Loucy (cell line): ENCODE data around the gene C11orf52.

Source experiments
- H2AFZ ChIP-seq: fragments of 200-600 bp; sonication (generic); 2 replicates; pipeline ENCODE4 v1.6.0; 2016; ENCODE audit warnings: antibody characterized with exemption, mild to moderate bottlenecking, low read length, moderate library complexity
- H3F3A ChIP-seq: fragments of 200-600 bp; 2 replicates; pipeline ENCODE4 v1.6.0; 2016; ENCODE audit warnings: antibody characterized with exemption, low read depth, mild to moderate bottlenecking
- H3K27me3 ChIP-seq: fragments of 200-600 bp; sonication (generic); 2 replicates; pipeline ENCODE4 v1.6.1; 2014; ENCODE audit warnings: low read length, mild to moderate bottlenecking; ENCODE audit not compliant: insufficient read depth, poor library complexity, severe bottlenecking
- H3K36me3 ChIP-seq: fragments of 200-600 bp; sonication (generic); 2 replicates; pipeline ENCODE4 v1.6.1; 2016; ENCODE audit warnings: low read length; ENCODE audit not compliant: insufficient read depth
- H3K4me1 ChIP-seq: fragments of 200-600 bp; sonication (generic); 2 replicates; pipeline ENCODE4 v1.5.1; 2014; ENCODE audit warnings: low read length, mild to moderate bottlenecking; ENCODE audit not compliant: insufficient read depth, poor library complexity, severe bottlenecking
- H3K4me2 ChIP-seq: fragments of 200-600 bp; sonication (generic); 2 replicates; pipeline ENCODE4 v1.6.0; 2014; ENCODE audit warnings: antibody characterized with exemption, low read length, low read depth, mild to moderate bottlenecking; ENCODE audit not compliant: poor library complexity, severe bottlenecking
- H3K4me3 ChIP-seq: fragments of 200-600 bp; sonication (generic); 2 replicates; pipeline ENCODE4 v1.5.1; 2014; ENCODE audit warnings: low read length, mild to moderate bottlenecking, mixed read lengths; ENCODE audit not compliant: poor library complexity, severe bottlenecking
- H3K79me2 ChIP-seq: fragments of 200-600 bp; sonication (generic); 2 replicates; pipeline ENCODE4 v1.6.1; 2014; ENCODE audit warnings: low read length; ENCODE audit not compliant: insufficient read depth
- H3K9ac ChIP-seq: fragments of 200-600 bp; sonication (generic); 2 replicates; pipeline ENCODE4 v1.6.0; 2014; ENCODE audit warnings: mild to moderate bottlenecking, low read depth, low read length, moderate library complexity; ENCODE audit not compliant: poor library complexity, severe bottlenecking
- H3K9me2 ChIP-seq: fragments of 200-600 bp; sonication (generic); replicated peaks from 2 replicates; pipeline ENCODE4 v1.6.1; 2016; ENCODE audit warnings: low read depth, low read length, mixed read lengths
- H3K9me3 ChIP-seq: fragments of 200-600 bp; sonication (generic); 2 replicates; pipeline ENCODE4 v1.6.1; 2014; ENCODE audit warnings: mild to moderate bottlenecking, antibody characterized with exemption, low read length, low read depth; ENCODE audit not compliant: insufficient read depth
- H4K20me1 ChIP-seq: fragments of 200-600 bp; sonication (generic); 2 replicates; pipeline ENCODE4 v1.6.0; 2014; ENCODE audit warnings: antibody characterized with exemption, low read length, mild to moderate bottlenecking; ENCODE audit not compliant: insufficient read depth, poor library complexity, severe bottlenecking
- CTCF ChIP-seq: fragments of 200-600 bp; sonication (generic); conservative IDR thresholded peaks from 2 replicates; pipeline ENCODE4 v1.5.1; 2014; ENCODE audit warnings: mild to moderate bottlenecking, antibody characterized with exemption, low read length
- EZH2phosphoT487 ChIP-seq: fragments of 200-600 bp; IDR thresholded peaks from 2 replicates; pipeline ENCODE4 v1.6.1; 2018; ENCODE audit warnings: antibody characterized with exemption, mild to moderate bottlenecking, moderate library complexity, borderline replicate concordance

Gene C11orf52

GRCh38 chr11:111913031-111913861, 5.5 kb upstream of the C11orf52 start:
- Histone ChIP-seq H3K79me2 (no peaks in the 10 kb centered on the region), H3F3A (no peaks in the 10 kb centered on the region), H3K9me2 (no peaks in the 10 kb centered on the region), H3K36me3 (no peaks in the 10 kb centered on the region), H3K9ac (no peak overlapping the region), H3K4me3 (no peak overlapping the region), H3K4me1 (no peaks in the 10 kb centered on the region), H3K9me3 (no peaks in the 10 kb centered on the region), H4K20me1 (no peaks in the 10 kb centered on the region), H3K27me3 (no peaks in the 10 kb centered on the region), H3K4me2 (no peak overlapping the region), H2AFZ (no peak overlapping the region)
- no peak for TF ChIP-seq EZH2phosphoT487
- no peak for TF ChIP-seq CTCF

DNA sequence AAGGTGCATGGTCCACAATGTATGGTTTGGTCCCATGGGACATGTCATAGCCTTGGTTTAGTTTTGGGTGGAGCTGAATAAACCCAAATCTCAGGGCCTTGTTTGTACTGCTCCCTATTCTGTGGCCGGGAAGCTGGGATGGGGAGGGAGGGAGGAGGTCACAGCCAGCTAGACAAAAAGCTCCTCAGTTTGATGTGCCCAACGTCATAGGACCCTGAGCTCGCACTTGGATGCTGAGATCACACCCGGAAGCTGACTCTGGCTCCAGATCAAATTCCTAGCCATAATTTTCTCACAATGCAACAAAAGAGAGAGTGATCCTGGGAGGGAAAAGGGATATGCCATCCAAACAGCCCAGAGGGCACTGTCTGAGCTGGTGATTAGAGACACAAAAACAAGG, 4.7 kb upstream of the C11orf52 start:
- TF ChIP-seq CTCF (no peak), EZH2phosphoT487 (no peak)
- Histone ChIP-seq H3K36me3 (no peaks in the 10 kb centered on the region), H2AFZ (no peak overlapping the region), H3K27me3 (no peaks in the 10 kb centered on the region), H3K9me3 (no peaks in the 10 kb centered on the region), H3K79me2 (no peaks in the 10 kb centered on the region), H3K9ac (no peak overlapping the region), H3K4me3 (no peak overlapping the region), H3K4me1 (no peaks in the 10 kb centered on the region), H3F3A (no peaks in the 10 kb centered on the region), H3K4me2 (no peak overlapping the region), H4K20me1 (no peaks in the 10 kb centered on the region), H3K9me2 (no peaks in the 10 kb centered on the region)

DNA sequence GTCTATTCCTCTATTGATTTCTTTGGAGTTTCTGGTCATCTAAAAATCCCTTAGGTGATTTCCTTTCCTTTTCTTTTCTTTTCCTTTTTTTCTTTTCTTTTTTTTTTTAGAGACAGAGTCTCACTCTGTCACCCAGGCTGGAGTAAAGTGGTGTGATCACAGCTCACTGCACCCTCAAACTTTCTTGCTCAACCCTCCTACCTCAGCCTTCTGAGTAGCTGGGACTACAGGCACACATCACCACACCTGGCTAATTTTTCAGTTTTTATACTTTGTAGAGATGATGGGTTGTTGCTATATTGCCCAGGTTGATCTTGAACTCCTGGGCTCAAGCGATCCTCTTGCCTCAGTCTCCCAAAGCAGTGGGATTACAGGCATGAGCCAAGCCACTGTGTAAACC, 1.9 kb upstream of the C11orf52 start:
- no peaks in the 10 kb centered on the region for H3K9me3 ChIP-seq
- H3K4me2 ChIP-seq: no peak overlapping the region
- no peaks in the 10 kb centered on the region for H3K27me3 ChIP-seq
- H2AFZ ChIP-seq: no peak overlapping the region
- H3K4me1 ChIP-seq: no peaks in the 10 kb centered on the region
- TF ChIP-seq CTCF (no peak), EZH2phosphoT487 (no peak)
- no peaks in the 10 kb centered on the region for H4K20me1 ChIP-seq
- H3K9me2 ChIP-seq: no peaks in the 10 kb centered on the region
- no peak overlapping the region for H3K4me3 ChIP-seq
- H3K9ac ChIP-seq: no peak overlapping the region
- no peaks in the 10 kb centered on the region for H3K36me3 ChIP-seq
- H3K79me2 ChIP-seq: no peaks in the 10 kb centered on the region
- no peaks in the 10 kb centered on the region for H3F3A ChIP-seq
